ENCODE data around the gene MAPKAP1.

MAPKAP1 gene

DNA sequence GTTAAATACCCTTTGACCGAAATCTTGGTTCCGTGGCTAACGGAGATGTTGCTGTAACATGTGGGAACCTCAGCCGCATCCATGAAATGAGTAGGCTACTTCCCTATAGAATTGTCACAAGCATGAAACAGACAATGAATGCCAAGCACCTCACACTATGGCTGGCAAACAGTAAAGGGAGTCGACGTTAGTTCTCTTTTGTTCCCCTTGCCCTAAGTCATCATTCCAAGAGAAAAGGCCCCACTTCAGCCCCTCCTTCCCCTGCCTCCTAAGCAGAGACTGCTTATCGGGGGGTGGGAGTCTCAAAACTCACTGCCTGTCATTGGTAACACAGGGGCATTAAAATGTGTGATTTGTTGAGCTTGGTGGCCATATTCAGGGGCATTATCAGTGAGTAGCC is 159.6 kb downstream of the MAPKAP1 start:
- no peaks in the 10 kb centered on the region for H3K9me3 Mint-ChIP-seq
- peaks cover under 1% of the 10 kb centered on the region for H3K36me3 Mint-ChIP-seq (ENCODE audit: insufficient read depth)
- H3K27me3 Mint-ChIP-seq, result no peaks in the 10 kb centered on the region
- H3K4me3 Mint-ChIP-seq, result no peak overlapping the region
- H3K27ac Mint-ChIP-seq, result no peak overlapping the region
- no peak for ATAC-seq (replicated peaks)
- DNase-seq, result no peak
- peaks cover 0 to 4% of the 10 kb centered on the region in 2 donors for H3K4me1 Mint-ChIP-seq (ENCODE audit: low read depth in 2 of 2)

DNA sequence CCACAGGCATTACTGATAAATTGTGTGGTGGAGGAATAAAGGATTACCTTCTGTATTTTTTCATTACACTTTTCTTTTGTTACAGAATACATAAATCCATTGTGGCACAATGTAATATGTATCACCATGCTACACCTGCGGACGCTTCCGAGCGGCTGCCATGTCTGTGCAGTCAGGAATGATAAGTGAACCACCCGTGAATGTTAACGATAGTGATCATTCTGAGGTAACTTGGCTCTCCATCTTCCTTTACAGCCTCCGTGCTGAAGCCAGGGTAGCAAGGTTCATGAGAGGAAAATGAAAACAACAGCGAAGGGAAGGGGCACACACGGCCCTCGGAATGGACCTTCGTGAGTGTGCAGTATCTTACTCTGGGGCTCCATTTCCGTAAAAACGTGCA is 161.2 kb downstream of the MAPKAP1 start:
- no peak for DNase-seq
- Mint-ChIP-seq H3K4me3 (no peak overlapping the region), H3K36me3 (ENCODE audit: insufficient read depth) (peaks cover 14% of the 10 kb centered on the region), H3K4me1 (ENCODE audit: low read depth in 2 of 2) (peaks cover 0 to 4% of the 10 kb centered on the region in 2 donors), H3K27me3 (no peaks in the 10 kb centered on the region), H3K27ac (no peak overlapping the region), H3K9me3 (no peaks in the 10 kb centered on the region)
- ATAC-seq (replicated peaks), result no peak

DNA sequence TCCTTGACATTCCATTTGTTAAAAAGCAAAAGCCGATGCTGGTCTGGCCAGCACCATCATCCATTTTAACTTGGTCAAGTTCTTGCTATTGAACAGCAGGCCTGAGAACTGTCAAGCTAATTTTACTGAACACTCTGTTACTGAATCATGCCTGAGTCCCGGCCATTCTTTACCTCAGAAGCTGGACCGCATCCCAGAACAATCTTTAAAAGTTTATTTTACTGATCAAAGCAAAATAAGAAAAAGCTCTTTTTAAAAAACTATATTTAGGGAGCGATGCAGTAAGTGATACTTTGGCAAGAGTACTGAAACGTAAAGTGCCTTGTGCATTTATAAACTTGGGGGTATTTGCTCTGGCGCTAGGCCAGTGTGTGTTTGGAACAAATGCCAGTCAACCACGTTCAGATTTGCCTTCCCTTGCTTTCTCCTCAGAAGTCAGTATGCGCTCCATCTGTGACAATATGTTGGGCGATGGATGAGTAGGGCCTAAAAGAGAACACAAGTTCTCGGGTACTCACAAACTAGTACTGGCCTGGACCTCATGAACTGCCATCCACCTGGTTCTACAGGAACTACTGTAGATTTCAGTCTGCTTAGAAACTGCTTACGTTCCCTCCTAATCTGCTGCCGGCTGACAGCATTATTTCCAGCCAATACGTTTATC is 161.9 kb downstream of the MAPKAP1 start:
- no peak for ATAC-seq (replicated peaks)
- H3K36me3 Mint-ChIP-seq (ENCODE audit: insufficient read depth), result peaks cover 14% of the 10 kb centered on the region

GRCh38 chr9:125544484-125544883 is 162.5 kb downstream of the MAPKAP1 start:
- no peaks in the 10 kb centered on the region for H3K4me1 Mint-ChIP-seq (ENCODE audit: low read depth in 2 of 2)
- no peak for ATAC-seq (replicated peaks)
- H3K9me3 Mint-ChIP-seq, result no peaks in the 10 kb centered on the region
- H3K36me3 Mint-ChIP-seq (ENCODE audit: insufficient read depth), result peaks cover 14% of the 10 kb centered on the region
- no peak overlapping the region for H3K4me3 Mint-ChIP-seq
- no peaks in the 10 kb centered on the region for H3K27me3 Mint-ChIP-seq
- no peak for DNase-seq
- no peak overlapping the region for H3K27ac Mint-ChIP-seq

More for the DNA sequence above, 161.9 kb downstream of the MAPKAP1 start:
- Mint-ChIP-seq H3K27me3 (no peaks in the 10 kb centered on the region), H3K4me1 (ENCODE audit: low read depth in 2 of 2) (peaks cover 0 to 2% of the 10 kb centered on the region in 2 donors), H3K4me3 (no peak overlapping the region), H3K9me3 (no peaks in the 10 kb centered on the region), H3K27ac (no peak overlapping the region)
- no peak for DNase-seq

- H3K27me3 Mint-ChIP-seq, result no peaks in the 10 kb centered on the region
- DNase-seq (no peak), ATAC-seq (replicated peaks) (no peak)
- H3K9me3 Mint-ChIP-seq, result no peaks in the 10 kb centered on the region
- no peak overlapping the region for H3K27ac Mint-ChIP-seq
- H3K36me3 Mint-ChIP-seq (ENCODE audit: insufficient read depth), result peaks cover 17% of the 10 kb centered on the region
- no peak overlapping the region for H3K4me3 Mint-ChIP-seq
- H3K4me1 Mint-ChIP-seq (ENCODE audit: low read depth in 2 of 2), result peaks cover 0 to 5% of the 10 kb centered on the region in 2 donors
Measured at GRCh38 chr9:125541840-125542243, 165.2 kb downstream of the MAPKAP1 start.

GRCh38 chr9:125540497-125540896 is 166.5 kb downstream of the MAPKAP1 start:
- DNase-seq, result no peak
- no peak for ATAC-seq (replicated peaks)
- Mint-ChIP-seq H3K27me3 (no peaks in the 10 kb centered on the region), H3K9me3 (no peaks in the 10 kb centered on the region), H3K27ac (no peak overlapping the region), H3K4me1 (ENCODE audit: low read depth in 2 of 2) (peaks cover 0 to 5% of the 10 kb centered on the region in 2 donors), H3K4me3 (no peak overlapping the region), H3K36me3 (ENCODE audit: insufficient read depth) (peaks cover 17% of the 10 kb centered on the region)

GRCh38 chr9:125538092-125538473 is 168.9 kb downstream of the MAPKAP1 start:
- no peaks in the 10 kb centered on the region for H3K9me3 Mint-ChIP-seq
- no peak overlapping the region for H3K27ac Mint-ChIP-seq
- no peaks in the 10 kb centered on the region for H3K27me3 Mint-ChIP-seq
- ATAC-seq (replicated peaks) (no peak), DNase-seq (no peak)
- peaks cover 0 to 5% of the 10 kb centered on the region in 2 donors for H3K4me1 Mint-ChIP-seq (ENCODE audit: low read depth in 2 of 2)
- no peak overlapping the region for H3K4me3 Mint-ChIP-seq
- peaks cover 17% of the 10 kb centered on the region for H3K36me3 Mint-ChIP-seq (ENCODE audit: insufficient read depth)

DNA sequence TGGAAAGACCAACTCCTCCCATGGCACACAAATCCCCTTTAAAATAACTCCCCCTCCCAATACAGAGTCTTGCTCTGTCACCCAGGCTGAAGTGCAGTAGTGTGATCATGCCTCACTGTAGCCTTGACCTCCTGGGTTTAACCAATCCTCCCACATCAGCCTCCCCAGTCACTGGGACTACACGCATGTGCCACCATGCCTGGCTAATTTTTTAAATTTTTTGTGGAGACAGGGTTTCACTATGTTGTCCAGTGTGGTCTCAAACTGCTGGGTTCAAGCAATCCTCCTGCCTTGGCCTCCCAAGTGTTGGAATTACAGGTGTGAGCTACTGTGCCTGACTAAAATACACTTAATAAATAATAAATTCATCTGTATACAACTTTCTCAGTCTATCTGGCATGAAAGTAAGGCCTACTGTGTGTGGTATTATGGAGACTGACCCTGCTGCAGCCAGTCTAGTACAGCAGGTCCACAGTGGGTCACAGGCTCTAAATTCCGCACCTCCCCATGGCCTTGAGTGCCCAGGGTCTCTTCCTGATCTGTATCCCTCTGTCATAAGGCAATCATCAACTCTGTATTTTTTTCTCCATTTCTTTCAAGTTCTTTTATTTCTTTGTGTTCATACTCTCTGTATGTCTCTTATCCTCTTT is 169.4 kb downstream of the MAPKAP1 start:
- Mint-ChIP-seq H3K4me1 (ENCODE audit: low read depth in 2 of 2) (peaks cover under 1 to 5% of the 10 kb centered on the region in 2 donors), H3K4me3 (no peak overlapping the region), H3K27me3 (no peaks in the 10 kb centered on the region), H3K9me3 (no peaks in the 10 kb centered on the region), H3K27ac (no peak overlapping the region), H3K36me3 (ENCODE audit: insufficient read depth) (peaks cover 17% of the 10 kb centered on the region)
- no peak for DNase-seq
- no peak for ATAC-seq (replicated peaks)

- DNase-seq (no peak), ATAC-seq (replicated peaks) (no peak)
- peaks cover 11% of the 10 kb centered on the region for H3K36me3 Mint-ChIP-seq (ENCODE audit: insufficient read depth)
- no peaks in the 10 kb centered on the region for H3K9me3 Mint-ChIP-seq
- no peak overlapping the region for H3K4me3 Mint-ChIP-seq
- H3K27ac Mint-ChIP-seq, result no peak overlapping the region
- no peaks in the 10 kb centered on the region for H3K27me3 Mint-ChIP-seq
- peaks cover 3 to 5% of the 10 kb centered on the region in 2 donors for H3K4me1 Mint-ChIP-seq (ENCODE audit: low read depth in 2 of 2)
Measured at GRCh38 chr9:125536776-125537175, 170.2 kb downstream of the MAPKAP1 start.

DNA sequence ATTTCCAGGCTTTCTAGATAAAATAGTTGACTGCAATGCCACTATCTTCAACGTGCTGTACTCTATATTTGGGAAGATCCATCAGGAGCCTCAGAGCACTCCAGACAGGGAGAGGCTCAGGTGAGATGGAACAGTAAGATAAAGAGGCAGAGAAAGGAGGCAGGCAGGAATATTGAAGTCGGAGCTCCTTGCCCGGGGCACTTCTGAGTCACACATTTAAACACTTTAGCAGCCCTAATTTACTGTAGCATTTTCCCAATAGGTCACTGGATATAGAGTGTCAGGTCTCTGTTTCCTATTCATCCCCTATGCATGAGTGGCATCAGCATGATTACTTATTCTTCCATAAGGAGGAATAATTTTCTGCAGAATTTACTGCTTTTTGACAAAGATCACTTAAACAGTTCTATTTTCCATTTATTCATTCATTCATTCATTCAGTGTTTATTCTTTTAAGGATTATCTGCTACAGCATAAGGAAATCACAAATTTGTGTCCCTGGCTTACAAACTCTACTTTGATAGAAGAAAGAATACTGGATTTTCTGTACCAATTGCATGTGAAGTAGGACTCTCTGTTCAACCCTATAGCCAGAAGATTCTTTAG is 170.7 kb downstream of the MAPKAP1 start:
- Mint-ChIP-seq H3K27ac (no peak overlapping the region), H3K36me3 (ENCODE audit: insufficient read depth) (peaks cover 7% of the 10 kb centered on the region), H3K4me3 (no peak overlapping the region), H3K4me1 (ENCODE audit: low read depth in 2 of 2) (peaks cover 3 to 6% of the 10 kb centered on the region in 2 donors), H3K27me3 (no peaks in the 10 kb centered on the region), H3K9me3 (no peaks in the 10 kb centered on the region)
- DNase-seq (no peak), ATAC-seq (replicated peaks) (no peak)

DNA sequence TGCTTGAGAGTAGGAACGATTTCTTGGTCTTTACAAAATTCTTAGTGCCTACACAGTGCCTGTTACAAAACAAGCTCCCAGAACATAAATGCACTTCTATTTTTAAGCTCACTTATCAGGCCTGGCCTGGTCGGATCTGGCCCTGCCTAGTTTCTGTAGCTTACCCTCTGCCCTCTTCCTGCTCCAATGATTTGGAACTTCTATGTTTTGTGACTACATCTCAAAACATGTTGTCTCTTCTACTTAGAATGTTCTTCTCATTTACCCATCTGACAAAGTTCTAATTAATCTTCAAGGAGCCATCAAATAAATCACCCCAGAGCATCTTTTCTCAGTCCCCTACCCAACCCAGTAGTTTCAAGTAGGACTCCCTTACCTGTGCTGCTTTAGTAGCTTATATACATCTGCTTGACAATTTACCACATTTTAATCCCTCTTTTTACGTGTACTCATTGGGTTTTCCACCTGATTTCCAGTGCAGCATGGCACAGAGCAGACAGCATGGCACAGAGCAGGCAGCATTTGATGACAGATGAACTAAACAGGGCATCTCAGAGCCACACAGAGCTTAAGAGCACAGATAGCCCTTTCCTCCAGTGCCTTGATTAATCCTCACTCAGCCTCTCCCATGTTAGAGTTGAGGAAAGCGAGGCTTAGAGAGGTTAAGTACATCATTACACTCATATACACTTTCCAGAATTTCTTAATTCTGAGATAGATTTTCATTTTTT is 171.9 kb downstream of the MAPKAP1 start:
- no peak for ATAC-seq (replicated peaks)
- H3K9me3 Mint-ChIP-seq, result no peaks in the 10 kb centered on the region
- no peaks in the 10 kb centered on the region for H3K27me3 Mint-ChIP-seq
- no peak overlapping the region for H3K4me3 Mint-ChIP-seq
- peaks cover 6 to 16% of the 10 kb centered on the region in 2 donors for H3K4me1 Mint-ChIP-seq (ENCODE audit: low read depth in 2 of 2)
- DNase-seq, result no peak
- H3K36me3 Mint-ChIP-seq (ENCODE audit: insufficient read depth), result peaks cover 3% of the 10 kb centered on the region
- no peak overlapping the region for H3K27ac Mint-ChIP-seq

DNA sequence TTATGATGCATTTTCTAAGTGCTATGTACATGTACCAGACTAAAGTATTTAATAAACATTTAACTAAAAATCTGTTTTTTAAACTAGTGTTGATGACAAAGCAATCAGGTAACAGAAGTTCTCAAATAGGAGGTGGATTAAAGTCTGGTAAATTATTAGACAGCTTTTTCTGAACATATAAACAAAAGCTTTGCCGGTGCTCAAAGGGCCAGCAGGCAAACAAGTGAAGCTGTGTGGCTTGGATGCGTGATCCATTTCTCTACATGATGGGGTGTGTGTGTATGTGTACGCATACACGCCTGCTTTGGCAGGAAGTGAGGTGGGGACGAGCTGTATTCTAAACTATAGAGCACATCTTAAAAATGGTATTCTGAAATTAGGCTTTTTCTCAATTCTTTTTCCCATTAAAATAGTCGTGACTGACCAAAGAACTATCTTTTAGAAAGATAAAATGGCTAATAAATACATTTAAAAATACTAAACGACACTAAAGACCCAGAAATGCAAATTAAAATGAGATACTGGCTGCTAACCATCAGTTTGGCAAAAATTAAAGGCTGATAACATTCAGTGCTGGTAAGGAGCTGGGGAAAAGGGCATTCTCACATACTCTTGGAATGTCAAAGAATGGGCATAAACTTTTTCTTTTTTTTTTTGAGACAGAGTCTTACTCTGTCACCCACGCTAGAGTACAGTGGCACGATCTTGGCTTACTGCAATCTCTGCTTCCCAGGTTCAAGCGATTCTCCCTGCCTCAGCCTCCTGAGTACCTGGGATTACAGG is 174.0 kb downstream of the MAPKAP1 start:
- Mint-ChIP-seq H3K27me3 (no peaks in the 10 kb centered on the region), H3K9me3 (no peaks in the 10 kb centered on the region), H3K4me1 (ENCODE audit: low read depth in 2 of 2) (peaks cover 6 to 18% of the 10 kb centered on the region in 2 donors), H3K36me3 (ENCODE audit: insufficient read depth) (no peaks in the 10 kb centered on the region), H3K27ac (no peak overlapping the region), H3K4me3 (no peak overlapping the region)
- ATAC-seq (replicated peaks), result no peak
- DNase-seq, result no peak

- ATAC-seq (replicated peaks), result no peak
- H3K36me3 Mint-ChIP-seq (ENCODE audit: insufficient read depth), result no peaks in the 10 kb centered on the region
- peaks cover 6 to 18% of the 10 kb centered on the region in 2 donors for H3K4me1 Mint-ChIP-seq (ENCODE audit: low read depth in 2 of 2)
- no peak overlapping the region for H3K27ac Mint-ChIP-seq
- DNase-seq, result no peak
- no peaks in the 10 kb centered on the region for H3K9me3 Mint-ChIP-seq
- no peaks in the 10 kb centered on the region for H3K27me3 Mint-ChIP-seq
- H3K4me3 Mint-ChIP-seq, result no peak overlapping the region
Measured at GRCh38 chr9:125532412-125532811, 174.6 kb downstream of the MAPKAP1 start.

All from effector memory CD8-positive, alpha-beta T cell (primary cell).